Neural cell (in vitro differentiated cells): ENCODE measurements around the gene PATZ1.
A peak's percentile ranks its signal among the peaks of the same experiment; 100 is the strongest.

ENCODE experiments used
- EP300 ChIP-seq: fragments of 450-650 bp; conservative IDR thresholded peaks from 2 replicates; pipeline ENCODE4 v1.6.1; 2014; ENCODE audit warnings: antibody characterized with exemption, mild to moderate bottlenecking, moderate library complexity; ENCODE audit not compliant: poor library complexity, severe bottlenecking
- EZH2 ChIP-seq: fragments of 200-600, 300-800 bp; shearing (Covaris generic), sonication (generic); IDR thresholded peaks from 2 replicates; pipeline ENCODE4 v1.6.1; 2014; ENCODE audit warnings: antibody characterized with exemption, low read length, borderline replicate concordance, mild to moderate bottlenecking; ENCODE audit not compliant: insufficient read depth, poor library complexity, severe bottlenecking
- MXI1 ChIP-seq: fragments of 450-650 bp; conservative IDR thresholded peaks from 2 replicates; pipeline ENCODE4 v1.6.1; 2014; ENCODE audit warnings: antibody characterized with exemption, mild to moderate bottlenecking; ENCODE audit not compliant: poor library complexity, severe bottlenecking
- POLR2AphosphoS5 ChIP-seq: IDR thresholded peaks from 2 replicates; pipeline ENCODE4 v1.6.1; 2012
- RAD21 ChIP-seq: fragments of 450-650 bp; conservative IDR thresholded peaks from 2 replicates; pipeline ENCODE4 v1.6.1; 2014; ENCODE audit warnings: antibody characterized with exemption, mild to moderate bottlenecking, moderate library complexity
- SMC3 ChIP-seq: fragments of 450-650 bp; conservative IDR thresholded peaks from 2 replicates; pipeline ENCODE4 v1.6.1; 2014; ENCODE audit warnings: antibody characterized with exemption, mild to moderate bottlenecking, moderate library complexity; ENCODE audit not compliant: poor library complexity
- TAF1 ChIP-seq: IDR thresholded peaks from 2 replicates; pipeline ENCODE4 v1.6.1; 2012; ENCODE audit warnings: low read depth
- TF ChIP-seq, protein P1 (sequence below): fragments of 450-650 bp; IDR thresholded peaks from 2 replicates; pipeline ENCODE4 v1.5.1; 2014; ENCODE audit warnings: antibody characterized with exemption, mild to moderate bottlenecking, moderate library complexity; ENCODE audit not compliant: poor library complexity, severe bottlenecking
- TF ChIP-seq, protein P2 (sequence below): IDR thresholded peaks from 2 replicates; pipeline ENCODE4 v1.6.1; 2012; ENCODE audit warnings: borderline replicate concordance

- TF ChIP-seq RAD21 = no peak
- TF ChIP-seq, protein P1, sequence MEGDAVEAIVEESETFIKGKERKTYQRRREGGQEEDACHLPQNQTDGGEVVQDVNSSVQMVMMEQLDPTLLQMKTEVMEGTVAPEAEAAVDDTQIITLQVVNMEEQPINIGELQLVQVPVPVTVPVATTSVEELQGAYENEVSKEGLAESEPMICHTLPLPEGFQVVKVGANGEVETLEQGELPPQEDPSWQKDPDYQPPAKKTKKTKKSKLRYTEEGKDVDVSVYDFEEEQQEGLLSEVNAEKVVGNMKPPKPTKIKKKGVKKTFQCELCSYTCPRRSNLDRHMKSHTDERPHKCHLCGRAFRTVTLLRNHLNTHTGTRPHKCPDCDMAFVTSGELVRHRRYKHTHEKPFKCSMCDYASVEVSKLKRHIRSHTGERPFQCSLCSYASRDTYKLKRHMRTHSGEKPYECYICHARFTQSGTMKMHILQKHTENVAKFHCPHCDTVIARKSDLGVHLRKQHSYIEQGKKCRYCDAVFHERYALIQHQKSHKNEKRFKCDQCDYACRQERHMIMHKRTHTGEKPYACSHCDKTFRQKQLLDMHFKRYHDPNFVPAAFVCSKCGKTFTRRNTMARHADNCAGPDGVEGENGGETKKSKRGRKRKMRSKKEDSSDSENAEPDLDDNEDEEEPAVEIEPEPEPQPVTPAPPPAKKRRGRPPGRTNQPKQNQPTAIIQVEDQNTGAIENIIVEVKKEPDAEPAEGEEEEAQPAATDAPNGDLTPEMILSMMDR = no peak
- TF ChIP-seq EZH2 = no peak
- TF ChIP-seq POLR2AphosphoS5 = peak; percentile 3
- TF ChIP-seq EP300 = no peak
- TF ChIP-seq, protein P2, sequence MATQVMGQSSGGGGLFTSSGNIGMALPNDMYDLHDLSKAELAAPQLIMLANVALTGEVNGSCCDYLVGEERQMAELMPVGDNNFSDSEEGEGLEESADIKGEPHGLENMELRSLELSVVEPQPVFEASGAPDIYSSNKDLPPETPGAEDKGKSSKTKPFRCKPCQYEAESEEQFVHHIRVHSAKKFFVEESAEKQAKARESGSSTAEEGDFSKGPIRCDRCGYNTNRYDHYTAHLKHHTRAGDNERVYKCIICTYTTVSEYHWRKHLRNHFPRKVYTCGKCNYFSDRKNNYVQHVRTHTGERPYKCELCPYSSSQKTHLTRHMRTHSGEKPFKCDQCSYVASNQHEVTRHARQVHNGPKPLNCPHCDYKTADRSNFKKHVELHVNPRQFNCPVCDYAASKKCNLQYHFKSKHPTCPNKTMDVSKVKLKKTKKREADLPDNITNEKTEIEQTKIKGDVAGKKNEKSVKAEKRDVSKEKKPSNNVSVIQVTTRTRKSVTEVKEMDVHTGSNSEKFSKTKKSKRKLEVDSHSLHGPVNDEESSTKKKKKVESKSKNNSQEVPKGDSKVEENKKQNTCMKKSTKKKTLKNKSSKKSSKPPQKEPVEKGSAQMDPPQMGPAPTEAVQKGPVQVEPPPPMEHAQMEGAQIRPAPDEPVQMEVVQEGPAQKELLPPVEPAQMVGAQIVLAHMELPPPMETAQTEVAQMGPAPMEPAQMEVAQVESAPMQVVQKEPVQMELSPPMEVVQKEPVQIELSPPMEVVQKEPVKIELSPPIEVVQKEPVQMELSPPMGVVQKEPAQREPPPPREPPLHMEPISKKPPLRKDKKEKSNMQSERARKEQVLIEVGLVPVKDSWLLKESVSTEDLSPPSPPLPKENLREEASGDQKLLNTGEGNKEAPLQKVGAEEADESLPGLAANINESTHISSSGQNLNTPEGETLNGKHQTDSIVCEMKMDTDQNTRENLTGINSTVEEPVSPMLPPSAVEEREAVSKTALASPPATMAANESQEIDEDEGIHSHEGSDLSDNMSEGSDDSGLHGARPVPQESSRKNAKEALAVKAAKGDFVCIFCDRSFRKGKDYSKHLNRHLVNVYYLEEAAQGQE = peak; percentile 22
- peak; percentile 62 for TF ChIP-seq TAF1
- TF ChIP-seq MXI1 = no peak
- no peak for TF ChIP-seq SMC3
Observed at GRCh38 chr22:31346733-31347250, 646 bp upstream of the PATZ1 start.
